ENCODE measurements around the gene LTBP4.
"Not testable (repeated sequence)": the region's sequence is repeated elsewhere in the genome, so short reads cannot be mapped to it uniquely, and the experiment has no call there.

Gene LTBP4

DNA sequence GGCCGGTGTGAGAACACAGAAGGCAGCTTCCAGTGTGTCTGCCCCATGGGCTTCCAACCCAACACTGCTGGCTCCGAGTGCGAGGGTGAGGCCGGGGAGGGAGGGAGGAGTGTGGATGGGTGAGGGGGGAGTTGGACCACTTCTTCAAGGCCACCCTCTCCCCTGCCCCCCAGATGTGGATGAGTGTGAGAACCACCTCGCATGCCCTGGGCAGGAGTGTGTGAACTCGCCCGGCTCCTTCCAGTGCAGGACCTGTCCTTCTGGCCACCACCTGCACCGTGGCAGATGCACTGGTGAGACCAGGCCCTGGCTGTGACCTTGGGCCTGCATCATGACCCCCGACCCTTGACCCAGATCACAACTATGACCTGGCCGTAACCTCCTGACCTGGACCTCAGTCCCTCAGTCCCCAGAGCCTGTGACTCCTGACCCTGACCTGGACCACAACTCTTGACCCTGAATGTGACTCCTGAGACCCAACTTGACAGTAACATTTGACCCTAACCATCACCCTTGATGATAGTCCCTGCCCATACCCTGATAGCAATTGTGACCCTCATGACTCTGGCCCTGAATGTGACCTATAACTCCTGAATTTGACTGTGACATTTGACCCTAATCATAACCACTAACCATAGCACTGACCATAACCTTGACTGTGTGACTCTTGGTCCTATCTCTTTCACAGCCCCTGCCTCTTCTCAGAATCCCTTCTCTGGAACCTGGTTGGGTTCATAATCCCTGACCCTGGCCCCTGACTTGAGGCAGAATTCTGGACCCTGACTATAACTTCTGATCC lies 10.9 kb downstream of the LTBP4 start:
- DNase-seq (ENCODE audit: low read depth in 3 of 3): no peak

DNA sequence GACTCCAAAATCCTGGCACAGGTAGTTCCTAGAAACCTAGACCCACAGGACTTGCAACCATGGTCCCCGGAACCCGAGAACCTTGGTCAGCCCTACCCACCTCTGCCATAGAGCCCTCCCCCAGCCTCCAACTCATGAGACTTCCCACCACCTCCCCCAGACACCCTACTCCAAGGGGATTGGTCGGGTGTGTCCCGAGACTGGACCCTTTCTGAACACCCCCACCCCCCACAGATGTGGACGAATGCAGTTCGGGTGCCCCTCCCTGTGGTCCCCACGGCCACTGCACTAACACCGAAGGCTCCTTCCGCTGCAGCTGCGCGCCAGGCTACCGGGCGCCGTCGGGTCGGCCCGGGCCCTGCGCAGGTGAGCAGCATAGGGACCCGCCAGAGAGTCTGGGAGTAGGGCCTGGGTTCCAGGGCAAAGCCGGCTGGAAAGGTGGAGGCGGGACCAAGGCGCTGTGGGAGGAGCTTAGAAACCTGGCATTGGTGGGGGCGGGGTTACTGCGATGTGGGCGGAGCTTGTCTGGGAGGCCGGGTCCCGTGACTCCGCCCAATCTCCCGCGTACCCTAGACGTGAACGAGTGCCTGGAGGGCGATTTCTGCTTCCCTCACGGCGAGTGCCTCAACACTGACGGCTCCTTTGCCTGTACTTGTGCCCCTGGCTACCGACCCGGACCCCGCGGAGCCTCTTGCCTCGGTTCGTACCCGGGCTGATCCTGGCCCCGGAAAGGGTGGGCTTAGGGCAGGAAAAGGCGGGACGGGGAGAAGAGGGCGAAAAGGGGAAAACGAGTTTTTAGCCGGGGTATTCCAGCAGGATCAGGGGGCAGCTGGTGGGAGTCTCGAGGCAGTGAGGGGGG lies 11.9 kb downstream of the LTBP4 start:
- DNase-seq (ENCODE audit: low read depth in 3 of 3): peak; percentile 74 to 90 (median 74)

DNA sequence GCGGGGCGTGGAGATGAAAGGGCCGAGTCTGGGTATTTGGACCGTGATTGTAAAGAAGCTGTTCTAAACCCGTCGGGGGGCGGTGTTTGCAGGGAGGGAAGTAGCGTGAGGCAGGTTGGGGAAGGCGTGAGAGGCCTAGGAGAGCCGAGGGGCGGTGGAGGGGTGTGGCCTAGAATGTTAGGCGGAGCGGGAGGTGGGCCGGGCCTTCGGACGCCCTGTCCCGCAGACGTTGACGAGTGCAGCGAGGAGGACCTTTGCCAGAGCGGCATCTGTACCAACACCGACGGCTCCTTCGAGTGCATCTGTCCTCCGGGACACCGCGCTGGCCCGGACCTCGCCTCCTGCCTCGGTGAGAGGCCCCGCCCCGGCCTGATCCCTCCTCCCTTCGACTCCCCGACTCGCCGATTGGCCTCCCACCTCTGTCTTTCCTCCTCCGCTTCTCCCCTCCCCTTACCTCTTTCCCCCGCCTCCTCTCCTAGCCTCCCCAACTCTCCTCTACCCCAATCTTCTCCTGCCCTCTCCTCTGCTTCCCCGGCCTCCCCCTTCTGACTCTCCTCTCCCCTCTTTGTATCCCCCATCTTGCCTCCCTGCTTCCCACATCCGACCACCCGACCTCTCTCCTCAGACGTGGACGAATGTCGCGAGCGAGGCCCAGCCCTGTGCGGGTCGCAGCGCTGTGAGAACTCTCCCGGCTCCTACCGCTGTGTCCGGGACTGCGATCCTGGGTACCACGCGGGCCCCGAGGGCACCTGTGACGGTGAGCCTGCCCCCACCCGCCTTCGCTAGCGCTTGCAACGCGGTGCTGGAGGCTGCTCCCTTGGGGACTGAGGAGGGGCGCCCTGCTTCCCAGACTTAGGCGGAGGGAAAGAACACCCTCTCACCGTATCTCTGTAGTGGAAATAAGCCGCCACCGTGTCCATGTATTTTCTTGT lies 12.8 kb downstream of the LTBP4 start:
- peak; percentile 74 to 90 (median 84) for DNase-seq (ENCODE audit: low read depth in 3 of 3)

DNA sequence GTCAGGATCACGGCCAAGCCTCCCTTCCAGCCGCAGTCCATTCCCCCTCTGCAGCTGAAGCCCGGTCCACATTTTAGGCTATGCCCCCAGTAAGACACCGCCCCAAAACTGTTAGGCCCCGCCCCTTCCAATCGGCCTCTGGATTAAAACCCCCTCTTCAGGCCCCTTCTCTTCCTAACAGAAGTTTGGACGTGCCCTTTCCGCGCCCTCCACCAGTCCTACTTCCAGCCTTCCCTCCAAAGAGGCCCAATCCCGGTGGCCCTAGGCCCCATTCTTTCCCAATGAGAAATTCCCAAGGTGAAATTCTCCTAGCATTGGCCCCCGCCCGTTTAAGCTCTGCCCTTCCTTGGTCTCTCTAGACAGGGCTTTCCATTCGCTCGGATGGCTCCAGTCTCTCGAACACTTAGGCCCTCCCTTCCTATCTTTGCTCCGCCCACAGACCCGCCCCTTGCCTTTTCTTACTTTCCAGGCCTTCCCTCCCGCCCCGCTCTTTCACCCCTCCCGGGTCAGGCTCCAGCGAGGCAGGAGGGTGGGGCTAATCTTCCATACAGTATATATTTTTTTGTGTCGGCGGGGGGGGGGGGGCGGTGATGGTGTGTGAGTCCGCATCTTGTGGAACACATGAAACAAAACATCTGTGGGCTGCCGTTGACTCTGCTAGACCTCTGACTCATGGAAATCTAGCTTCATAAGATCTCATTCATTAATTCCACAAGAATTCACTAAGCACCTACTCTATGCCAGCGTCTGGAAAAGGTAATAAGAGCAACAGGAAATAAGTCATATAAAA lies 13.6 kb downstream of the LTBP4 start:
- DNase-seq (ENCODE audit: low read depth in 3 of 3): peak; percentile 96

DNA sequence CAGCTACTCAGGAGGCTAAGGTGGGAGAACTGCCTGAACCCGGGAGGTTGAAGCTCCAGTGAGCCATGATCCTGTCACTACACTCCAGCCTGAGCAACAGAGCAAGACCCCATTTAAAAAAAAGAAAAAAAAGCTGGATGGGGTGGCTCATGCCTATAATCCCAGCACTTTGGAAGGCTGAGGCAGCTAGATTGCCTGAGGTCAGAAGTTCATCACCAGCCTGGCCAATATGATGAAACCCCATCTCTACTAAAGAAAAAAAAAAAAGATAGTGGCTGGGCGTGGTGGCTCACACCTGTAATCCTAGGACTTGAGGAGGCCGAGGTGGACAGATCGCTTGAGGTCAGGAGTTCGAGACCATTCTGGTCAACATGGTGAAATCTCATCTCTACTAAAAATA lies 15.0 kb downstream of the LTBP4 start:
- no peak for DNase-seq (ENCODE audit: low read depth in 3 of 3)

DNA sequence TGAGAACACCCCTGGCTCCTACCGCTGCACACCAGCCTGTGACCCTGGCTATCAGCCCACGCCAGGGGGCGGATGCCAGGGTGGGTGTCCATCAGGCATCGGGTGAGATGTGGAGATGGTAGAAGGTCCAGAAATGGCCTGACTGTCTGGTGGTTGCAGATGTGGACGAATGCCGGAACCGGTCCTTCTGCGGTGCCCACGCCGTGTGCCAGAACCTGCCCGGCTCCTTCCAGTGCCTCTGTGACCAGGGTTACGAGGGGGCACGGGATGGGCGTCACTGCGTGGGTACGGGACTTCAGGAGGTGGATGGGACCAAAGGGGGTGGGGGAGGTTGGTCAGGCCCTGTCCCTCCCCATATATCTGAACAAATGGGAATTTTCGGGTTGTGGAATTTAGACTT lies 15.8 kb downstream of the LTBP4 start:
- DNase-seq (ENCODE audit: low read depth in 3 of 3): no peak

DNA sequence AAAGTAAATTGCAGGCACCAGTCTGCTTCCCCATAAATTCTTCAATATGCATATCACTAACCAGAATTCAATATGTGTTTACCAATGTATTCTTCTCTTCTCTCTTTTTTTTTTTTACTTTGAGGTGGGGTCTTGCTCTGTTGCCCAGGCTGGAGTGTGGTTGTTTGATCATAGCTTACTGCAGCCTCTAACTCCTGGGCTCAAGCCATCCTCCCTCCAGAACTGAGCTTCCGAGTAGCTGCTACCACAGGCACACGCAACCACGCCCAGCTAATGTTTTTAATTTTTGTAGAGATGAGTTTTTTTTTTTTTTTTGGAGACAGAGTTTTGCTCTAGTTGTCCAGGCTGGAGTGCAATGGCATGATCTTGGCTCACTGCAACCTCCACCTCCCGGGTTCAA lies 16.8 kb downstream of the LTBP4 start:
- DNase-seq (ENCODE audit: low read depth in 3 of 3): no peak

DNA sequence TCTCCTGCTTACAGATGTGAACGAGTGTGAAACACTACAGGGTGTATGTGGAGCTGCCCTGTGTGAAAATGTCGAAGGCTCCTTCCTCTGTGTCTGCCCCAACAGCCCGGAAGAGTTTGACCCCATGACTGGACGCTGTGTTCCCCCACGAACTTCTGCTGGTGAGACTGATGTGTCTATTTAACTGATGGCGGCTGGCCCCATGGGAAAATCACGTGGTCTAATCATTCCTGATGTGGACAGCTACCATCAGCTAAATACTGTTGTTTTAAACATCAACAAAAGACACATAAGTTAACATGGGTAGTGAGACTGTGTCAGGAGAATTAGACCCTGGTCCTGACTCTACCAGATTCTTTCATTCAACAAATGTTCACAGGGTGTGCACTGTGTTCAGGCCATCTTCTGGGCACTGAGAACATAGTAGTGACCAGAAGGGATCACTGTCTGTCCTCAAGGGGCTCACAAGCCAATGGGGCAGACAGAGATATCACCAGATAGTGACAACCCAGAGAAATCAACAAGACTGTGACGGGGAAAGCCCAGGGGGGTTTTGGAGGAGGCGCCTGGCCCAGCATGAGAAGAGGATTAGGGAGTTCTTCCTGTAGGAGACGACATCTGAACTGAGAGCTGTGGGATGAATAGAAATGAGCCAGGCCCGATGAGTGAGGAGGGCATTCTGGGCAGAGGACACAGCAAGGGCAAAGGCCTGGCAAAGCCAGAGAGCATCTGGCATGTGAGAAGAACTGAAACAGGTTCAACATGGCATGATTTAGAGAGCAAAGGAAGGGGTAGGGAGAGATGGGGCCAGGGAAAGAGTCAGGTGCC lies 18.4 kb downstream of the LTBP4 start:
- no peak for DNase-seq (ENCODE audit: low read depth in 3 of 3)

DNA sequence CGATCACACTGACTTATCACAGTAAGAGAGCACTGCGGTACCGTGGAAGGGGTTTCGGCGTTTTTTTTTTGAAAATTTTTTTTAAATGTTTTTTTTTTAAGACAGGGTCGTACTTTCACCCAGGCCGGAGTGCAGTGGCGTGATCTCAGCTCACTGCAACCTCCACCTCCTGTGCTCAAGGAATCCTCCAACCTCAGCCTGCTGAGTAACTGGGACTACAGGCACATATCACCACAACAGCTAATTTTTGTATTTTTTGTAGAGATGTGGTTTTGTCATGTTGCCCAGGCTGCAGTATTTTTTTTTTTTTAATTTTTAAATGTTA lies 19.0 kb downstream of the LTBP4 start:
- no peak for DNase-seq (ENCODE audit: low read depth in 3 of 3)

DNA sequence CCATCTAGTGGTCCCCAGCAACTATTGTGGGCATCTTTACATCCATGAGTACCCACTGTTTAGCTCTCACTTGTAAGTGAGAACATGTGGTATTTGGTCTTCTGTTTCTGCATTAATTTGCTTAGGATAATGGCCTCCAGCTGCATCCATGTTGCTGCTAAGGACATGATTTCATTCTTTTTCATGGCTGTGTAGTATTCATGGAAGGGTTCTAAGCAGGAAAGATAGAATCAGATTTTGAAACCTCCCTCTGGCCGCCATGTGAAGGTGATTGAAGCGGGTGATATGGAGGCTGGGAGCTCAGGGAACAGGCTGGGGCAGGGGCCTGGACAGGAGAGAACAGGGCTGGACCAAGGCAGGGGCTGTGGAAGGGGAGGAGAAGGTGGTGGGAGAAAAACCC lies 20.1 kb downstream of the LTBP4 start:
- no peak for DNase-seq (ENCODE audit: low read depth in 3 of 3)

DNA sequence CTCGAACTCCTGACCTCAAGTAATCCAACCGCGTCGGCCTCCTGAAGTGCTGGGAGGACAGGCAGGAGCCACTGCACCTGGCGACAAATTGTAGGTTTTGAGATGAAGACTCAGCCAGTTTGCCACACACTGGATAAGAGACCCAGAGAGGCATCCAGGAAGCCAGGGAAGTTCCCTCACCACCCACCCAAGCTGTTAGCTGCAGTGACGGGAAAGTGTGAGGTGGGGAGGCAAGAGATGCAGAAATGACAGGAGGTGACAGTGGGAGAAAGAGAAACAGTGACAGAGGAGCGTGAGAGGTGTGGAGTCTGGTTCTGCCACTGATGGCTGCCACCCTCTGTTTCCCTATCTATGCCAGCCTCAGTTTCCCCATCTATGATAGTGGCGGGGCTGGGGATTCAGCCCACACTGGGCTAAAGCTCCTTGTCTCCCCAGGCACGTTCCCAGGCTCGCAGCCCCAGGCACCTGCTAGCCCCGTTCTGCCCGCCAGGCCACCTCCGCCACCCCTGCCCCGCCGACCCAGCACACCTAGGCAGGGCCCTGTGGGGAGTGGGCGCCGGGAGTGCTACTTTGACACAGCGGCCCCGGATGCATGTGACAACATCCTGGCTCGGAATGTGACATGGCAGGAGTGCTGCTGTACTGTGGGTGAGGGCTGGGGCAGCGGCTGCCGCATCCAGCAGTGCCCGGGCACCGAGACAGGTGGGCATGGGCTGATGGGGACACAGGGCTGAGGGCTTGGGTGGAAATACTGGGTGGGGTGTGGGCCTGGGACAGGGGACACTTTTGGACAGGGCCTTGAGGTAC lies 21.0 kb downstream of the LTBP4 start:
- no peak for DNase-seq (ENCODE audit: low read depth in 3 of 3)

DNA sequence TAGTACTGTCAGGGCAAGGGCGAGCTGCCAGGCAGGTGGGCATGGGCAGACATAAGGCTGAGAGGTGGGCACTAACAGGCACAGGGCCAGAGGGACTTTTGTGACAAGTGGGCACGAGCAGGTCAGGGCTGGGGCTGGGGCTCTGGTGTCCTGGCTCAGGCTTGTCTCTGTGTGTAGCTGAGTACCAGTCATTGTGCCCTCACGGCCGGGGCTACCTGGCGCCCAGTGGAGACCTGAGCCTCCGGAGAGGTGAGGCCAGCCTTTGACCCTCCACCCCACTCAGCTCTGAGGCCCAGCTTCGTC lies 21.6 kb downstream of the LTBP4 start:
- no peak for DNase-seq (ENCODE audit: low read depth in 3 of 3)

DNA sequence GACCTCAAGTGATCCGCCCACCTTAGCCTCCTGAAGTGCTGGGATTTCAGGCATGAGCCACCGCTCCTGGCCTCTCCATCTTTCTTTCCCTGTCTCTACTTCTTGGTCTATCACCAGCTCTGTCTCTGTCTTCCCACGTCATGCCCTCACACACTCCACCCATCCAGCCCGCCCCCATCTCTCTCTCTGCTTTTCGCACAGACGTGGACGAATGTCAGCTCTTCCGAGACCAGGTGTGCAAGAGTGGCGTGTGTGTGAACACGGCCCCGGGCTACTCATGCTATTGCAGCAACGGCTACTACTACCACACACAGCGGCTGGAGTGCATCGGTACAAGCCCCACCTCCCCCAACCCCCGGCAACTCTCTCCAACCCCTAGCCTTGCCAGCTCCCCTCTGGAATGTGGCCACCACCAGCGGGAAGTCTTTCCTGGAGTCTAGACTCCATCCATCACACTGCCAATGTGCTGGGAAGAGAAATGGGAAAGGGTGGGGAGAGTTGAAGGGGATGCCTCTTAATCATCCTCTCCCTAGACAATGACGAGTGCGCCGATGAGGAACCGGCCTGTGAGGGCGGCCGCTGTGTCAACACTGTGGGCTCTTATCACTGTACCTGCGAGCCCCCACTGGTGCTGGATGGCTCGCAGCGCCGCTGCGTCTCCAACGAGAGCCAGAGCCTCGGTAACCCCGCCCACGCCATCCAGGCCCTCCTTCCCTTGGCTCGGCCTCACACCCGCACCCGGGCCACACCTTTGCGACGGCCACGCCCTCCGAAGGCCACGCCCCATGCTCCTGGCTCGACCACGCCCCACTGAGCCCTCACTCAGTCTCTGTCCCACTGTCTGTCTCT lies 22.5 kb downstream of the LTBP4 start:
- DNase-seq (ENCODE audit: low read depth in 3 of 3): no peak

DNA sequence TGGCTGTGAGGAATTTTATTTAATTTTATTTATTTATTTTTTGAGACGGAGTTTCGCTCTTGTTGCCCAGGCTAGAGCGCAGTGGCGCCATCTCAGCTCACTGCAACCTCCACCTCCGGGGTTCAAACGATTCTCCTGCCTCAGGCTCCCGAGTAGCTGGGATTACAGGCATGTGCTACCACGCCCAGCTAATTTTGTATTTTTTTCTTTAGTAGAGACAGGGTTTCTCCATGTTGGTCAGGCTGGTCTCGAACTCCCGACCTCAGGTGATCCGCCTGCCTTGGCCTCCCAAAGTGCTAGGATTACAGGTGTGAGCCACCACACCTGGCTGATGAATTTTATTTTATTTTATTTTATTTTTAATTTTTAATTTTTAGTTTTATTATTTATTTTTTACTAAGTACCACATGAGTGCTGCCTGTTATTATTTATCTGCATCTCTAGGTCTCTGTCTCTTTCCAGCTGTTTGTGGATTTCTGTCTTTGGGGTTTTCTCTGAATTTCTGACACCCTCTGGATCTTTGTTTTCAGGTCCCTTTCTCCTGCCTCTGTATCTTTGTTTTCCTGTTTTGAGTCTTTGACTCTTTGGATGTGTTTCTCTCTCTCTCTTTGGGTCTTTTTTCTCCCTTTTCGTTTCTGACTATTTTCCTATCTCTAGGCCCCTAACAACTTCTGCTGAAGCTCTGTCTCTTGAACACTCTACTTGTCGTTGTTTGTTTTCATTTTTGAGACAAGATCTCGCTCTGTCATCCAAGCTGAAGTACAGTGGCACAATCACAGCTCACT lies 23.4 kb downstream of the LTBP4 start:
- DNase-seq (ENCODE audit: low read depth in 3 of 3): not testable (repeated sequence)

DNA sequence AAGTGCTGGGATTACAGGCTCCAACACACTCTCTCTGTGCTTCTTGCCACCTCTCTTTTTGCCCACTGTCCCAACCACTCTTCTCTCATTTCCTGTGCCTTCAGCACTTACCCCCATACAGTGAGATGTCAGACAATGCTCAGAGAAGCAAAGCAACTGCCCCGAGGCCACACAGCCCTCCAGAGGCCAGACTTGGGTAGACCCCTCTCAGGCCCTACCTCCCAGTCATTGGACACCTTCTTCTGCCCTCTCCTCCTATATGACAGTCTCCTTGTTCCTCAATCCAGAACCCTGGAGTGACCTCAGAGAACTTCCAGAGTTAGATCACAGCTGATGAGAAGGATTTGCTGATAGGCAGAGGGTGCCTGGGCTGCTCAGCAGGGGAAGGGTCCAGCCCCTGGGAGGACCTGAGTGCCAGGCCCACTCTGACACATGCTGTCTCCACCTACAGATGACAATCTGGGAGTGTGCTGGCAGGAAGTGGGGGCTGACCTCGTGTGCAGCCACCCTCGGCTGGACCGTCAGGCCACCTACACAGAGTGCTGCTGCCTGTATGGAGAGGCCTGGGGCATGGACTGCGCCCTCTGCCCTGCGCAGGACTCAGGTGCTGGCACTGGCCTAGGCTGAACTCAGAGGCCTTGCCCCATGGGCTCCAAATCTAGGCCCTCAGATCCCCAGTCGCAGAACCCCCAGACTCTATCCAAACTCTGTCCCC lies 24.4 kb downstream of the LTBP4 start:
- no peak for DNase-seq (ENCODE audit: low read depth in 3 of 3)

DNA sequence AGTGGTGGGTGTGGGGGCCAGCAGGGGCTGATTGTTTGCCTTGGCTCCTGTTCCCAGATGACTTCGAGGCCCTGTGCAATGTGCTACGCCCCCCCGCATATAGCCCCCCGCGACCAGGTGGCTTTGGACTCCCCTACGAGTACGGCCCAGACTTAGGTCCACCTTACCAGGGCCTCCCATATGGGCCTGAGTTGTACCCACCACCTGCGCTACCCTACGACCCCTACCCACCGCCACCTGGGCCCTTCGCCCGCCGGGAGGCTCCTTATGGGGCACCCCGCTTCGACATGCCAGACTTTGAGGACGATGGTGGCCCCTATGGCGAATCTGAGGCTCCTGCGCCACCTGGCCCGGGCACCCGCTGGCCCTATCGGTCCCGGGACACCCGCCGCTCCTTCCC lies 25.7 kb downstream of the LTBP4 start:
- no peak for DNase-seq (ENCODE audit: low read depth in 3 of 3)
